ENCODE data around the gene NBPF3. TPM values are rescaled to one million over a fixed set of nuclear protein-coding genes. Genes with fewer than 3 reads are reported as not detected.
"Not testable (repeated sequence)": the region's sequence is repeated elsewhere in the genome, so short reads cannot be mapped to it uniquely, and the experiment has no call there.

NBPF3 gene
- total and polyA plus RNA-seq, 4 donors = 2.6 to 6.6 (median 4.7) TPM

DNA sequence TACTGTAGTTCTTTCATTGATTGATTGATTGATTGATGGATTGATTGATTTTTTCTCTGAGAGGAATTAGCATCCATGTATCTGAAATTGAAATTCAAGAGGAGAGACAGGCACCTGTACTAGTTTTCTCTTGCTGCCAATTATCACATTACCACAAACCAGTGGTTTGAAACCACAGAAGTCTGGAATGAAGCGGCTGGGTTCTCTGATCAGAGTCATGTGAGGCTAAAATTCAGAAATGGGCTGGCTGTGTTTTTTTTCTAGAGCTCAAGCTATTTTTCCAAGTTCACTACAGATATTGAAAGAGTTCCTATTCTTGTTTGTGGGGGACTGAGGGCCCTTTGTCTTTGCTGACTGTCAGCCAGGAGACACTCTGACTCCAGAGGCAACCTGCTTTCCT is 10.0 kb downstream of the NBPF3 start:
- 96 to 99% methylated on average over 1 of the region's 1 CpG for WGBS, 2 donors
- ATAC-seq (ENCODE audit: low FRiP score) (no peak), DNase-seq (no peak)
- no peak overlapping the region for H3K4me3 ChIP-seq (ENCODE audit: low read length in 2 of 2)
- H3K27ac ChIP-seq (ENCODE audit: low read depth in 1 of 2, low read length in 2 of 2) = no peak overlapping the region
- H3K9me3 ChIP-seq (ENCODE audit: control insufficient read depth, low read length) = no peaks in the 10 kb centered on the region
- H3K36me3 ChIP-seq (ENCODE audit: control insufficient read depth in 1 of 2, insufficient read depth in 2 of 2, low read length in 1 of 2) = no peaks in the 10 kb centered on the region
- intact Hi-C loops (cut with DNase I) = no loop called here
- no peaks in the 10 kb centered on the region for H3K27me3 ChIP-seq (ENCODE audit: control insufficient read depth in 1 of 2, insufficient read depth in 2 of 2, low read length in 1 of 2)
- H3K4me1 ChIP-seq (ENCODE audit: control insufficient read depth in 1 of 2, insufficient read depth in 2 of 2, low read length in 2 of 2) = no peaks in the 10 kb centered on the region

DNA sequence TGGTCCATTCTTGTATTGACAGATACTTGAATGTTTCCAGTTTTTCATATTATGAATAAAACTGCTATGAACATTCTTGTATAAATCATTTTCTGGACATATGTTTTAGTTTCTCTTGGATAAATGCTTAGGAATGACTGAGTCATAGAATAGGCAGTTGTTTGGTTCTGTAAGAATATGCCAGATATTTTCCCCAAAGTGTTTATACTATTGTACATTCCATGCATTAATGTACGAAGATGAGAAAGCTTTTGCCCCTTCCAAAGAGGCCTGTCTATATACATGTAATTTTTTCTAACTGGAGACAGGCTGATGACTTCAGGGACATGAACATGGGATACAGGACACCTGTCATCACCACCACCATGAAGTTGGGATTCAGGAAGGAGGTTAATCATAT is 11.3 kb downstream of the NBPF3 start:
- ATAC-seq (ENCODE audit: low FRiP score) (no peak), DNase-seq (no peak)
- no peak overlapping the region for H3K4me3 ChIP-seq (ENCODE audit: low read length in 2 of 2)
- intact Hi-C loops (cut with DNase I) = no loop called here
- no peaks in the 10 kb centered on the region for H3K9me3 ChIP-seq (ENCODE audit: control insufficient read depth, low read length)
- H3K27ac ChIP-seq (ENCODE audit: low read depth in 1 of 2, low read length in 2 of 2) = no peak overlapping the region
- no peaks in the 10 kb centered on the region for H3K36me3 ChIP-seq (ENCODE audit: control insufficient read depth in 1 of 2, insufficient read depth in 2 of 2, low read length in 1 of 2)
- H3K27me3 ChIP-seq (ENCODE audit: control insufficient read depth in 1 of 2, insufficient read depth in 2 of 2, low read length in 1 of 2) = no peaks in the 10 kb centered on the region
- 2 to 7% methylated on average over 1 of the region's 1 CpG for WGBS, 2 donors
- no peaks in the 10 kb centered on the region for H3K4me1 ChIP-seq (ENCODE audit: control insufficient read depth in 1 of 2, insufficient read depth in 2 of 2, low read length in 2 of 2)

DNA sequence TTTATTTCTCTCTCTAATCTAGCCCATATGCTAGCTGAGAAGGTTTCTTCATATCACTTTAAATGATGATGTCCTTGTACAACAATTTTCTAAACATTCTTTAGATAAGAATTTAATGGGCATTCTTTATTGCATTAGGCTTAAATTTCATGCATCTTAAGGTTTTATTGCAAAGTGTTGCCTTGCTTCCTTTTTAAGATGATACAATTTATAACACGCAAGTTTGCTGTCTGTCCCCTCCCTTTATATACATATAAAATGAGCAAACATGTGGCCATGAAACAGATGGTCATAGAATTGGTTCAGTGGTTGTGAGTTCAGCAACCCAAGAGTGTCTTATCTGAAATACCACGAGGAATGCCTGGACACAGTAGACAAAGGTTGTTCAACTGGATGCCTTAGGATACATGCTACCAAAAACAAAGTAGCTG is 12.1 kb downstream of the NBPF3 start:
- Histone ChIP-seq H3K4me1 (ENCODE audit: control insufficient read depth in 1 of 2, insufficient read depth in 2 of 2, low read length in 2 of 2) (no peaks in the 10 kb centered on the region), H3K9me3 (ENCODE audit: control insufficient read depth, low read length) (no peaks in the 10 kb centered on the region), H3K4me3 (ENCODE audit: low read length in 2 of 2) (no peak overlapping the region), H3K27ac (ENCODE audit: low read depth in 1 of 2, low read length in 2 of 2) (no peak overlapping the region), H3K27me3 (ENCODE audit: control insufficient read depth in 1 of 2, insufficient read depth in 2 of 2, low read length in 1 of 2) (no peaks in the 10 kb centered on the region), H3K36me3 (ENCODE audit: control insufficient read depth in 1 of 2, insufficient read depth in 2 of 2, low read length in 1 of 2) (no peaks in the 10 kb centered on the region)
- WGBS, 2 donors = 75 to 81% methylated on average over 2 of the region's 2 CpGs
- intact Hi-C loops (cut with DNase I) = no loop called here
- DNase-seq (no peak), ATAC-seq (ENCODE audit: low FRiP score) (no peak)

DNA sequence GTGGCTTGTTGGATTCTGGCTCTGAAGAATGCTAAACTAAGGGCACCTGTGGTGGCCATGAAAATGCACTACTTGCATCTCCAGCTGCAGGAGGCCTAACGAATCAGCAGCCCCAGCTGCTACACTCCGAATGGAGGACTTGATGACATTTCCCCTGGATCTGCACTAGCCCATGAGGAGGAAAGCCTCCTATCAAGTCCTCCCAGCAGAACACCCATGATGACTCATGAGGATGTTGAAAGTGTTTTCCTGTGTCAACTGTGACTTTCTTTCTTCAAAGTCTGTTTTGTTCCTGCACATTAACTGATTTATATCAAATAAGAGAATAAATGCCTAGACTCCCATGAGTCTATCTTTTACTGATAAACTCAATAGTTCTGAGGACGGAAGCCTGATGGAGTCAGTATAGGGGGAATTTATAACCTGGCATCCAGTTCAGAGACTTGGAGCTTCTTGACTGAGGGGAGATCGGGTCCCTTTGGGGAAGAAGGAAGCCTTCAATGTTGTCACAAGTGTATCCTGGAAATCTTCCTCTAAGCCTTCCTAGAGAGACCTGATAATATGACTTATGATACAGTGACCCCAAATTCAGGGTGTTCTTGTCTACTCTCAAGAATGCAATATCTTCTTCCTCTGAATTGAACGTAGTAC is 14.2 kb downstream of the NBPF3 start:
- H3K4me3 ChIP-seq (ENCODE audit: low read length in 2 of 2); intact Hi-C loops (cut with DNase I); H3K27ac ChIP-seq (ENCODE audit: low read depth in 1 of 2, low read length in 2 of 2); H3K36me3 ChIP-seq (ENCODE audit: control insufficient read depth in 1 of 2, insufficient read depth in 2 of 2, low read length in 1 of 2); H3K9me3 ChIP-seq (ENCODE audit: control insufficient read depth, low read length); ATAC-seq (ENCODE audit: low FRiP score); H3K4me1 ChIP-seq (ENCODE audit: control insufficient read depth in 1 of 2, insufficient read depth in 2 of 2, low read length in 2 of 2); DNase-seq; H3K27me3 ChIP-seq (ENCODE audit: control insufficient read depth in 1 of 2, insufficient read depth in 2 of 2, low read length in 1 of 2): not testable (repeated sequence)
- 87 to 89% methylated on average over 5 of the region's 5 CpGs for WGBS, 2 donors

DNA sequence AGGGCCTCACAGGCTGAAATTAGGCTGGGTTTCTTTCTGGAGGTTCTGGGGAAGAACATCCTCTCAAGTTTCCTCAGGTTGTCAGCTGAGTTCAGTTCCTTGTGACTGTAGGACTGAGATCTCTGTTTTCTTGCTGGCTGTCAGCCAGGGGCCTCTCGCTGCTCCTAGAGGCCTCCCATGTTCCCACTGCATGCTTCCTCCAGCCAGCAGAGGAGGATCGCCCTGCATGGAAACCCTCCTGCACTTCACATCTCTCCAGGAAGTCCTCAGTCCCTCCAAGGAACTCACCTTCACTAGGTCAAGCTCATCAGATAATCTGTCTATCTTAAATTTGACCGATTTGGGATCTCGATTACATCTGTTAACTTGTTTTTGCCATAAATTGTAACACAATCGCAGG is 15.0 kb downstream of the NBPF3 start:
- not testable (repeated sequence) for DNase-seq; H3K27ac ChIP-seq (ENCODE audit: low read depth in 1 of 2, low read length in 2 of 2)

DNA sequence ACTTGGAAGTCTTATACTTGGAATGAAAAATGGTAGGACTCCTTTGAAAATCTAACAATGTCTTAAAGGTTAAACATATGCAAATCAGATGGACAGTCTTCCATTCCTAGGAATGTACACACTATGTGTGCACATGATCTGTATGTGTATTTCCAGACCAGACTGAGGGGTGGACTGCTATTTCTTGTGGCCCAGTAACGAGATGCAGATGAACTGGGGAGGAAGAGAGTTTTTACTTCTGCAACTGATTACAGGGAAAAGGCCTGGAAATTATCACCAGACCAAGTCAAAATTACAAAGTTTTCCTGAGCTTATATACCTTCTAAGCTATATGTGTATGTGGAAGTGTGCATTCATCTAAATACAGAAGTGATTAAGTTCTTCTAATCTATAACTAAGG is 17.7 kb downstream of the NBPF3 start:
- WGBS, 2 donors = 87 to 93% methylated on average over 1 of the region's 1 CpG
- H3K4me3 ChIP-seq (ENCODE audit: low read length in 2 of 2) = no peak overlapping the region
- H3K4me1 ChIP-seq (ENCODE audit: control insufficient read depth in 1 of 2, insufficient read depth in 2 of 2, low read length in 2 of 2) = no peaks in the 10 kb centered on the region
- intact Hi-C loops (cut with DNase I) = no loop called here
- no peaks in the 10 kb centered on the region for H3K36me3 ChIP-seq (ENCODE audit: control insufficient read depth in 1 of 2, insufficient read depth in 2 of 2, low read length in 1 of 2)
- H3K27ac ChIP-seq (ENCODE audit: low read depth in 1 of 2, low read length in 2 of 2) = no peak overlapping the region
- H3K27me3 ChIP-seq (ENCODE audit: control insufficient read depth in 1 of 2, insufficient read depth in 2 of 2, low read length in 1 of 2) = no peaks in the 10 kb centered on the region
- DNase-seq = no peak
- no peaks in the 10 kb centered on the region for H3K9me3 ChIP-seq (ENCODE audit: control insufficient read depth, low read length)
- ATAC-seq (ENCODE audit: low FRiP score) = no peak

More for the DNA sequence above, 15.0 kb downstream of the NBPF3 start:
- ATAC-seq (ENCODE audit: low FRiP score); H3K36me3 ChIP-seq (ENCODE audit: control insufficient read depth in 1 of 2, insufficient read depth in 2 of 2, low read length in 1 of 2); H3K4me1 ChIP-seq (ENCODE audit: control insufficient read depth in 1 of 2, insufficient read depth in 2 of 2, low read length in 2 of 2); H3K27me3 ChIP-seq (ENCODE audit: control insufficient read depth in 1 of 2, insufficient read depth in 2 of 2, low read length in 1 of 2); intact Hi-C loops (cut with DNase I); H3K9me3 ChIP-seq (ENCODE audit: control insufficient read depth, low read length); H3K4me3 ChIP-seq (ENCODE audit: low read length in 2 of 2): not testable (repeated sequence)
- 90 to 93% methylated on average over 4 of the region's 5 CpGs for WGBS, 2 donors

DNA sequence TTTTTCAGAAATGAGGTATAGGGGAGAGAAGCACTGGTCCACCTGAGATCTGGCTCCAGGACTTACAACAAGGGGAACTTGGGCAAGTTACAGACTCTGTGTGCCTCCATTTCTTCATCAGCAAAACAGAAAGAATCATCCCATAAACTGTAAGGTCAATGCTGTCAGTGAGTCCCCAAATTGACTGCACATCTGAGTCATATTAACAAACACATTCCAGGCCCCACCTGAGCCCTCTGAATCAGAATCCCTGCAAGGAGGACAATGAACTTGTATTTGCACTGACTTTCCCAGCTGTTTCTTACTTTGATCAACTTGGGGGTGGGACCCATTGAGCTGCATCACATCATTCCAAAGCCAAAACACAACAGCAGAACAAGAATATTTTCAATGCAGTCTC is 25.2 kb downstream of the NBPF3 start:
- intact Hi-C loops (cut with DNase I); H3K27me3 ChIP-seq (ENCODE audit: control insufficient read depth in 1 of 2, insufficient read depth in 2 of 2, low read length in 1 of 2); H3K27ac ChIP-seq (ENCODE audit: low read depth in 1 of 2, low read length in 2 of 2); DNase-seq; H3K4me3 ChIP-seq (ENCODE audit: low read length in 2 of 2); H3K4me1 ChIP-seq (ENCODE audit: control insufficient read depth in 1 of 2, insufficient read depth in 2 of 2, low read length in 2 of 2); ATAC-seq (ENCODE audit: low FRiP score); H3K9me3 ChIP-seq (ENCODE audit: control insufficient read depth, low read length); H3K36me3 ChIP-seq (ENCODE audit: control insufficient read depth in 1 of 2, insufficient read depth in 2 of 2, low read length in 1 of 2): not testable (repeated sequence)

DNA sequence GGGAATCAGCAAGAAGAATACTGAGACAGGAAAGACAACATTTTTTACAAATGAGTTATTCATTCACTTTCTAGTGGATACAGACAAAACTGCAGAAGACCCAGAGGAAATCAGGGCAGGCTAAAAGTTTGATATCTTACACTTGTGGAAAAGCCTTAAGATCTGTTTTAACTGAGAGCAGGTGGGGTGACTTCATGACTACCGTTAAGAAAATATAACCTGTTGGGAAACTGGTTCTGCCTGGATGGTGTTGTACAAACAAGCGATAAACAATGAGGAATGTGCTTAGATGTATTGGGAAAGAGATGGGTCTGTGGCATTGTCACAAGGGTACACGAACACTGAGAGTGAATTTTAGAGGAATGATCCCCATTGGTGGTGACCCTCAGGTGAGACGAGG is 28.0 kb downstream of the NBPF3 start:
- H3K36me3 ChIP-seq (ENCODE audit: control insufficient read depth in 1 of 2, insufficient read depth in 2 of 2, low read length in 1 of 2); intact Hi-C loops (cut with DNase I); H3K27me3 ChIP-seq (ENCODE audit: control insufficient read depth in 1 of 2, insufficient read depth in 2 of 2, low read length in 1 of 2); ATAC-seq (ENCODE audit: low FRiP score); H3K9me3 ChIP-seq (ENCODE audit: control insufficient read depth, low read length); H3K4me1 ChIP-seq (ENCODE audit: control insufficient read depth in 1 of 2, insufficient read depth in 2 of 2, low read length in 2 of 2); H3K27ac ChIP-seq (ENCODE audit: low read depth in 1 of 2, low read length in 2 of 2); H3K4me3 ChIP-seq (ENCODE audit: low read length in 2 of 2); DNase-seq: not testable (repeated sequence)
- 82 to 89% methylated on average over 4 of the region's 4 CpGs for WGBS, 2 donors

DNA sequence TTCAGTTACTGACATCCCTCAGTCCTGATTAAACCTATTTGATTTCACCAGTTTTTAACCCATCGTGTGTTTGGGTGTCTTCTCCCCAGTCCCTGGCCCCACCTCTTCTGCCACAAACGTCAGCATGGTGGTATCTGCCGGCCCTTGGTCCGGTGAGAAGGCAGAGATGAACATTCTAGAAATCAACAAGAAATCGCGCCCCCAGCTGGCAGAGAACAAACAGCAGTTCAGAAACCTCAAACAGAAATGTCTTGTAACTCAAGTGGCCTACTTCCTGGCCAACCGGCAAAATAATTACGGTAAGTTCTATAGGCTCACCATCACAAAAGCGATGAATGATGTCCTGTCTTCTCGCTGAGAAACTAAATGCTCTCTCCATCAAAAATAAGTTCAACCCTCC is 28.7 kb downstream of the NBPF3 start:
- DNase-seq (no peak), ATAC-seq (ENCODE audit: low FRiP score) (no peak)
- intact Hi-C loops (cut with DNase I) = no loop called here
- Histone ChIP-seq H3K27me3 (ENCODE audit: control insufficient read depth in 1 of 2, insufficient read depth in 2 of 2, low read length in 1 of 2) (no peaks in the 10 kb centered on the region), H3K36me3 (ENCODE audit: control insufficient read depth in 1 of 2, insufficient read depth in 2 of 2, low read length in 1 of 2) (peaks cover 0 to 2% of the 10 kb centered on the region in 2 donors), H3K9me3 (ENCODE audit: control insufficient read depth, low read length) (no peaks in the 10 kb centered on the region), H3K4me3 (ENCODE audit: low read length in 2 of 2) (no peak overlapping the region), H3K4me1 (ENCODE audit: control insufficient read depth in 1 of 2, insufficient read depth in 2 of 2, low read length in 2 of 2) (no peaks in the 10 kb centered on the region), H3K27ac (ENCODE audit: low read depth in 1 of 2, low read length in 2 of 2) (no peak overlapping the region)
- WGBS, 2 donors = 52 to 65% methylated on average over 10 of the region's 10 CpGs

All from aorta (tissue), 5 donors.